ENCODE data around the gene SPSB3. TPM values are rescaled to one million over a fixed set of nuclear protein-coding genes. Genes with fewer than 3 reads are reported as not detected.

SPSB3 gene
- total and polyA plus RNA-seq, 10 donors, result 41.4 to 266 (median 90.0) TPM

- peak overlapping the region; percentile 89 to 97 (median 96) for H3K27ac ChIP-seq
- H3K4me3 ChIP-seq, result peak overlapping the region; percentile 96 to 100 (median 99)
- DNase-seq, result no peak
- peaks cover 0 to 53% (median 40%) of the 10 kb centered on the region in 6 donors for H3K36me3 ChIP-seq
- H3K4me1 ChIP-seq, result peaks cover 23 to 74% (median 43%) of the 10 kb centered on the region in 6 donors
- intact Hi-C loops (cut with DNase I; ENCODE audit: low total_unique reads), result no loop called here
- no peaks in the 10 kb centered on the region for H3K9me3 ChIP-seq
- no peak for TF ChIP-seq POLR2AphosphoS5 (IDR thresholded peaks at IDR 0.05)
- TF ChIP-seq POLR2A (IDR thresholded peaks at IDR 0.05), result no peak
- TF ChIP-seq CTCF (IDR thresholded peaks at IDR 0.05 in 8 of 11, conservative IDR thresholded peaks at IDR 0.05 in 3 of 11), result no peak
- 17 to 28% (median 20%) methylated on average over 19 to 22 of the region's 22 CpGs for WGBS, 5 donors
- H3K27me3 ChIP-seq (replicated peaks in 1 of 7), result no peaks in the 10 kb centered on the region
Measured at GRCh38 chr16:1771864-1772361, 10.5 kb downstream of the SPSB3 start.

- Histone ChIP-seq H3K27ac (peak within 1 kb of the TSS; percentile 89 to 97 (median 96)), H3K36me3 (peaks cover 0 to 53% (median 40%) of the 10 kb centered on the region in 6 donors), H3K4me3 (peak within 1 kb of the TSS; percentile 96 to 100 (median 99)), H3K4me1 (peaks cover 23 to 69% (median 43%) of the 10 kb centered on the region in 6 donors), H3K27me3 (replicated peaks in 1 of 7) (no peaks in the 10 kb centered on the region), H3K9me3 (no peaks in the 10 kb centered on the region)
- WGBS, 5 donors, result 0 to 1% (median 1%) methylated on average over 4 to 79 of the region's 79 CpGs
- intact Hi-C loops (cut with DNase I; ENCODE audit: low total_unique reads), result no loop called here
- DNase-seq, result peak; percentile 95
- no peak for TF ChIP-seq POLR2A (IDR thresholded peaks at IDR 0.05)
- peak in 1 of 11 experiments; percentile 35 for TF ChIP-seq CTCF (IDR thresholded peaks at IDR 0.05 in 8 of 11, conservative IDR thresholded peaks at IDR 0.05 in 3 of 11)
- no peak for TF ChIP-seq POLR2AphosphoS5 (IDR thresholded peaks at IDR 0.05)
Measured at GRCh38 chr16:1771188-1771863, 11.0 kb downstream of the SPSB3 start, which contains the start of gene NME3. TSS of gene NME3 (minus strand) at chr16:1771543. CDS start at chr16:1771534, 9 bp downstream.

- Histone ChIP-seq H3K27me3 (replicated peaks in 1 of 7) (no peaks in the 10 kb centered on the region), H3K4me3 (peak overlapping the region; percentile 96 to 100 (median 99)), H3K36me3 (peaks cover 0 to 53% (median 44%) of the 10 kb centered on the region in 6 donors), H3K27ac (peak overlapping the region; percentile 65 to 97 (median 96)), H3K9me3 (no peaks in the 10 kb centered on the region), H3K4me1 (peaks cover 23 to 62% (median 43%) of the 10 kb centered on the region in 6 donors)
- peak; percentile 90 for DNase-seq
- 17 to 31% (median 20%) methylated on average over 46 to 81 of the region's 81 CpGs for WGBS, 5 donors
- intact Hi-C loops (cut with DNase I; ENCODE audit: low total_unique reads), result no loop called here
- peak; percentile 73 to 87 (median 77) for TF ChIP-seq POLR2AphosphoS5 (IDR thresholded peaks at IDR 0.05)
- no peak for TF ChIP-seq CTCF (IDR thresholded peaks at IDR 0.05 in 8 of 11, conservative IDR thresholded peaks at IDR 0.05 in 3 of 11)
Measured at GRCh38 chr16:1770328-1771187, 11.8 kb downstream of the SPSB3 start.
